ENCODE data around the gene HAVCR1.
A peak's percentile ranks its signal among the peaks of the same experiment; 100 is the strongest.
"Not testable (repeated sequence)": the region's sequence is repeated elsewhere in the genome, so short reads cannot be mapped to it uniquely, and the experiment has no call there.

The HAVCR1 gene

DNA sequence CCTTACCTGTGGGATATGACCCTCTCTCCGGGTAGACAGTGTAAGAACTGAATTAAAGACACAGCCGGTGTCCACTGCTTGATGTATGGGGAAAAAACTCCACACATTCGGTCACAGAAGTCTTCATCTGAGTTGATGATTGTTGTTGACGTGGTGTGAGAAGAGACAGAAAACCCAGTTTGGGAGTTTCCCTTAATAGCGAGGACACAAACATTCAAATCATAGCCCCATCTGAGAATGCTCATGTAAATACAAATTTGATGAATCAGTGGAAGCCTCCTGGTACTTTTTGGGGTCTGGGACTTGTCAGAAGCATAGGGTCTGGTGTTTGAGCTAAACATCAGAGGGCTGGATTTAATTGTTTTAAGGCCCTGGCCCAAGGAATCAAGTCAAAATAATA lies 11.0 kb downstream of the HAVCR1 start:
- Histone ChIP-seq H3K4me1 (ENCODE audit: control insufficient read depth, insufficient read depth, low read length) (peaks cover 17% of the 10 kb centered on the region), H3K36me3 (ENCODE audit: control insufficient read depth, insufficient read depth, low read length) (no peaks in the 10 kb centered on the region)

DNA sequence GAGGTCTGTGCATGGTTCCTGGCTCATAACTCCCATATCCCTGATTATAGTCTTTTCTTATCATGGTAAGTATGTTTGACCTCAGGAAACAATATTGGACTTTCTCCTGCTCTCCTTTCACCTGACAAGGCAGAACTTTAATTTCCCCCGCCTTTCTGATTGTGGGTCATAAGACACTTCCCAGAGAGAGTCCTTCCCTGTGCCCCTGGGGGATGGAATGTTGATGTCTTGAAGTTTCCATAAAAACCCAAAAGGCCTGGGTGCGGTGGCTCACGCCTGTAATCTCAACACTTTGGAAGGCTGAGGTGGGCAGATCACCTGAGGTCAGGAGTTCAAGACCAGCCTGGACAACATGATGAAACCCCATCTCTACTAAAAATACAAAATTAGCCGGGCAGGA lies 11.9 kb downstream of the HAVCR1 start:
- H3K27me3 ChIP-seq (ENCODE audit: control insufficient read depth, insufficient read depth, low read length); H3K36me3 ChIP-seq (ENCODE audit: control insufficient read depth, insufficient read depth, low read length); H3K27ac ChIP-seq (ENCODE audit: low read depth, low read length); H3K9me3 ChIP-seq (ENCODE audit: control insufficient read depth, insufficient read depth, low read depth, low read length); H3K4me3 ChIP-seq (ENCODE audit: low read depth, low read length); H3K9ac ChIP-seq (ENCODE audit: low read length): not testable (repeated sequence)
- H3K4me1 ChIP-seq (ENCODE audit: control insufficient read depth, insufficient read depth, low read length): peaks cover 17% of the 10 kb centered on the region

More for the DNA sequence above, 11.0 kb downstream of the HAVCR1 start:
- H3K4me3 ChIP-seq (ENCODE audit: low read depth, low read length): no peak overlapping the region
- no peaks in the 10 kb centered on the region; the same call in 1 of the 2 replicates for H3K9me3 ChIP-seq (ENCODE audit: control insufficient read depth, insufficient read depth, low read depth, low read length)
- H3K9ac ChIP-seq (ENCODE audit: low read length): no peak overlapping the region
- no peak overlapping the region for H3K27ac ChIP-seq (ENCODE audit: low read depth, low read length)
- H3K27me3 ChIP-seq (ENCODE audit: control insufficient read depth, insufficient read depth, low read length): no peaks in the 10 kb centered on the region

DNA sequence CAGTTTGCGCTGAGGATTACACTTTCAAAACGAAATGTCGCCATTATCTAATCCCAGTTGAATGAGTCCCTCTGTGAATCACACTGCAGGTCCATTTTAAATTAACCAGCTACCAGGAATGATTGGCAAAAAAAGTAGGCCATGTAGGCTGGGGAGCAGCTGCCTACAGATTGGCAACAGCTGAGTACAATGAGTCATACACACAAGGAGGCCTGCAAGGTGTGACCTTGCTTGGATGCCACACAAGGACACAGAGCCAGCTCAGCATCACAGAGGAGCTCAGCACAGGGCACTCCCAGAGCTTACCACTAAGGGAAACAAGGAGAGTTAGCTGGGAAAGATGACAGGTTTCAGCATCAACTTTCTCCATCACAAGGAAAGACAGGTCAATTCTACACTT lies 12.9 kb downstream of the HAVCR1 start:
- Histone ChIP-seq H3K36me3 (ENCODE audit: control insufficient read depth, insufficient read depth, low read length) (no peaks in the 10 kb centered on the region), H3K9me3 (ENCODE audit: control insufficient read depth, insufficient read depth, low read depth, low read length) (no peaks in the 10 kb centered on the region; the same call in 1 of the 2 replicates), H3K27me3 (ENCODE audit: control insufficient read depth, insufficient read depth, low read length) (no peaks in the 10 kb centered on the region), H3K9ac (ENCODE audit: low read length) (no peak overlapping the region), H3K4me1 (ENCODE audit: control insufficient read depth, insufficient read depth, low read length) (peaks cover 17% of the 10 kb centered on the region), H3K4me3 (ENCODE audit: low read depth, low read length) (no peak overlapping the region), H3K27ac (ENCODE audit: low read depth, low read length) (no peak overlapping the region)

DNA sequence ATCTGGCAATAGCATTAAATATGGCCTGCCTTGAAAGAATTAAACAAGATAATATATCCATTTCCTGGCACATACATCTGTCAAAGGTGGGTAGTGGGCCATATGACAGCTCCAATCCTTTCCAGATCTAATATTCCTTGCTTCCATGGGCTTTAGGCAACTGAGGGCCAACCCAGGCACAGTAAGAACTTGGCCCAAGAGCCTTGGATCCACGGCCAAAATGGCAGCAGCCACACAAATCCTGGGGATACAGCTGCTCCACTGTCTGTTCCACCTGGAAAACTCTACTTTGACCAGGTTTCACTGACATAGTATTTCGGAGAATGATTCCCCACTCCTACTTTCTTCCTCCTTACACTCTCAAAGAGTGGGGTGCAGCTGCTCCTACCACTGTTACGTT lies 13.3 kb downstream of the HAVCR1 start:
- H3K9ac ChIP-seq (ENCODE audit: low read length): no peak overlapping the region
- no peak overlapping the region for H3K4me3 ChIP-seq (ENCODE audit: low read depth, low read length)
- no peaks in the 10 kb centered on the region for H3K27me3 ChIP-seq (ENCODE audit: control insufficient read depth, insufficient read depth, low read length)
- no peaks in the 10 kb centered on the region for H3K36me3 ChIP-seq (ENCODE audit: control insufficient read depth, insufficient read depth, low read length)
- H3K9me3 ChIP-seq (ENCODE audit: control insufficient read depth, insufficient read depth, low read depth, low read length): no peaks in the 10 kb centered on the region; the same call in 1 of the 2 replicates
- peaks cover 17% of the 10 kb centered on the region for H3K4me1 ChIP-seq (ENCODE audit: control insufficient read depth, insufficient read depth, low read length)
- no peak overlapping the region for H3K27ac ChIP-seq (ENCODE audit: low read depth, low read length)

DNA sequence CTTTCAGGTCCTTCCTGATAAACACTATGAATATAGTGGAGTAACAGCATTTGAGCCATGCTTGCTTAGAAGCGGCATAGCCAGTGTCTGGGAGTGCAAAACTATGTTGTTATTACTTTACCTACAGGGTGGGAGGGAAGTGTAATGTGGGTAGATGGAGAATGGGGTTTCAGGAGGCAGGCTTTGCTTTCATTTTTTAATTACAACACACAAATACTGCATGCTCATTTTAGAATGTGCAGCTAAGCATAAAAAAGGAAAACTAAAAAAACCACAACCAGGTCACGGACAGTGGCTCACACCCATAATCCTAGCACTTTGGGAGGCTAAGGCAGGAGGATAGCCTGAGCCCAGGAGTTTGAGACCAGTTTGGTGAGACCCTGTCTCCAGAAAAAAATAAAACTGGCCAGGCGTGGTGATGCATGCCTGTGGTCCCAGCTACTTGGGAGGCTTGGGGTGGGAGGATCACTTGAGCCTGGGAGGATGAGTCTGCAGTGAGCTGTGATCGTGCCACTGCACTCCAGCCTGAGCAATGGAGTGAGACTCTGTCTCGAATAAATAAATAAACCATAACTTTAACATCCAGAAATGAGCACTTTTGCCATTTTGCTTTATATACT lies 20.2 kb downstream of the HAVCR1 start:
- no peaks in the 10 kb centered on the region for H3K36me3 ChIP-seq (ENCODE audit: control insufficient read depth, insufficient read depth, low read length)
- H3K9me3 ChIP-seq (ENCODE audit: control insufficient read depth, insufficient read depth, low read depth, low read length): no peaks in the 10 kb centered on the region
- H3K27me3 ChIP-seq (ENCODE audit: control insufficient read depth, insufficient read depth, low read length): no peaks in the 10 kb centered on the region
- H3K4me1 ChIP-seq (ENCODE audit: control insufficient read depth, insufficient read depth, low read length): peaks cover 8% of the 10 kb centered on the region; the same call in 1 of the 2 replicates
- H3K27ac ChIP-seq (ENCODE audit: low read depth, low read length): no peak overlapping the region
- no peak overlapping the region for H3K9ac ChIP-seq (ENCODE audit: low read length)
- no peak overlapping the region for H3K4me3 ChIP-seq (ENCODE audit: low read depth, low read length)

DNA sequence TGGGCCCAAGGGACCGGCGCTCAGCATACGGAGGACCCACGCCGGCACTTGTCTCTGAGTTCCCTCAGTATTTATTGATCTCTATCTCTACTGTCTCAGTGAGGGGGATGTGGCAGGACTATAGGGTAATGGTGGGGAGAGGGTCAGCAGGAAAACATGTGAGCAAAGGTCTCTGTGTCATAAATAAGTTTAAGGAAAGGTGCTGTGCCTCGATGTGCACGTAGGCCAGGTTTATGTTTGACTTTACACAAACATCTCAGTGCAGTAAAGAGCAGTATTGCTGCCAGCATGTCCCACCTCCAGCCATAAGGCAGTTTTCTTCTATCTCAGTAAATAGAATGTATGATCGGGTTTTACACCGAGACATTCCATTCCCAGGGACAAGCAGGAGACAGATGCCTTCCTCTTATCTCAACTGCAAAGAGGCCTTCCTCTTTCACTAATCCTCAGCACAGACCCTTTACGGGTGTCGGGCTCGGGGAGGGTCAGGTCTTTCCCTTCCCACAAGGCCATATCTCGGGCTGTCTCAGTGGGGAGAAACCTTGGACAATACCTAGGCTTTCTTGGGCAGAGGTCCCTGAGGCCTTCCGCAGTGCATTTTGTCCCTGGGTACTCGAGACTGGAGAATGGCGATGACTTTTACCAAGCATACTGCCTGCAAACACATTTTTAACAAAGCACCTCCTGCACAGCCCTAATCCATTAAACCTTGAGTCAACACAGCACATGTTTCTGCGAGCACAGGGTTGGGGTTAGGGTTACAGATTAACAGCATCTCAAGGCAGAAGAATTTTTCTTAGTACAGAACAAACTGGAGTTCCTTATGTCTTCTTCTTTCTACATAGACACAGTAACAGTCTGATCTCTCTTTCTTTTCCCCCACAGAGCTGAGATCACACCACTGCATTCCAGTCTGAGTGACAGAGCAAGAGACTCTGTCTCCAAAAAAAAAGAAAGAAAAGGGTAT lies 24.5 kb downstream of the HAVCR1 start:
- H3K27ac ChIP-seq (ENCODE audit: low read depth, low read length): peak overlapping the region; percentile 61; the same call in 1 of the 2 replicates
- peak overlapping the region; percentile 51 for H3K9ac ChIP-seq (ENCODE audit: low read length)
- not testable (repeated sequence) for H3K27me3 ChIP-seq (ENCODE audit: control insufficient read depth, insufficient read depth, low read length); H3K9me3 ChIP-seq (ENCODE audit: control insufficient read depth, insufficient read depth, low read depth, low read length); H3K36me3 ChIP-seq (ENCODE audit: control insufficient read depth, insufficient read depth, low read length); H3K4me3 ChIP-seq (ENCODE audit: low read depth, low read length); H3K4me1 ChIP-seq (ENCODE audit: control insufficient read depth, insufficient read depth, low read length)

DNA sequence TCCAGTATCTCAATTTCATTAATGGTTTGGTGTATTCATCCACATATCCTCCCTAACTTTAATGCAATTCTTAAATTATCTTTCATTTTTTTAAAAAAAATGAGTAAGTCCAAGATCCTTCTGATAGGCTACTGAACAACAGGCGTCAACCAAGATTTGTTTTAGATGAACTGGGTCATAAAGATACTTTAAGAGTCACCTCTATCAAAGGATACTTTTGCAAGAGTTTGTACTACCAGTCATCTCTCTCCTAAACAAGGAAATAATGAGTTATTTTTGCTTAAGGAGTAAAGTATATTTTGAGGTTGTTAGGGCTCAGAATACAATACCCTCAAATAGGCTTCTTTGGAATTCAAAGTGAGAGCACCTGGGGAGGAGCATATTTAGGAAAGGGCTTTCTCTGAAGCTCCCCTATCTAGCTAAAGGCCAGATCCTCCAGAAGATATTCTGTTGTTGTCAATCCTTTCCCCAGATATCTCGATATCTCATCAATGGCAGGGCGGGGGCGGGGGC lies 25.8 kb downstream of the HAVCR1 start:
- H3K9ac ChIP-seq (ENCODE audit: low read length): no peak overlapping the region
- H3K4me1 ChIP-seq (ENCODE audit: control insufficient read depth, insufficient read depth, low read length): peaks cover 8% of the 10 kb centered on the region; the same call in 1 of the 2 replicates
- H3K9me3 ChIP-seq (ENCODE audit: control insufficient read depth, insufficient read depth, low read depth, low read length): no peaks in the 10 kb centered on the region
- no peaks in the 10 kb centered on the region for H3K36me3 ChIP-seq (ENCODE audit: control insufficient read depth, insufficient read depth, low read length)
- H3K4me3 ChIP-seq (ENCODE audit: low read depth, low read length): no peak overlapping the region
- no peaks in the 10 kb centered on the region for H3K27me3 ChIP-seq (ENCODE audit: control insufficient read depth, insufficient read depth, low read length)
- H3K27ac ChIP-seq (ENCODE audit: low read depth, low read length): no peak overlapping the region

DNA sequence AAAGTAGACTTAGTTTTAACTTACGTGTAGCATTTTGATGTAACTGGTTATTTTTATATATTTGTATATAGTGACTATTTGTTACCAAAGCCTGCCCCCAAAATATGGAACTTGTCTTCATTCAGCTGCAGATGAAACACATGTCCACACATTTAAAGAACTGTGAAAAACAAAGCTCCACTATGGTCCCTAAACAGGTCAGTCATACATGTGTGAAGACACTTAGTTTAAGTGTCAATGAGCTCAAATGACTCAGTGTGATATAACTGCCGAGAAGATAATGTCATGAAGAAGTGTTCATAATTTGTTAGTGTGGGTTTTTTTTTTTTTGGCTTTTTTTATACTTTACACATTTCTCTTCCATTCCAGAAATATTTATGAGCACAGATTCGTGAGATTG lies 28.2 kb downstream of the HAVCR1 start:
- Histone ChIP-seq H3K4me3 (ENCODE audit: low read depth, low read length) (no peak overlapping the region), H3K27ac (ENCODE audit: low read depth, low read length) (no peak overlapping the region), H3K4me1 (ENCODE audit: control insufficient read depth, insufficient read depth, low read length) (peaks cover 11% of the 10 kb centered on the region; the same call in 1 of the 2 replicates), H3K9me3 (ENCODE audit: control insufficient read depth, insufficient read depth, low read depth, low read length) (no peaks in the 10 kb centered on the region), H3K27me3 (ENCODE audit: control insufficient read depth, insufficient read depth, low read length) (no peaks in the 10 kb centered on the region), H3K9ac (ENCODE audit: low read length) (no peak overlapping the region), H3K36me3 (ENCODE audit: control insufficient read depth, insufficient read depth, low read length) (no peaks in the 10 kb centered on the region)

DNA sequence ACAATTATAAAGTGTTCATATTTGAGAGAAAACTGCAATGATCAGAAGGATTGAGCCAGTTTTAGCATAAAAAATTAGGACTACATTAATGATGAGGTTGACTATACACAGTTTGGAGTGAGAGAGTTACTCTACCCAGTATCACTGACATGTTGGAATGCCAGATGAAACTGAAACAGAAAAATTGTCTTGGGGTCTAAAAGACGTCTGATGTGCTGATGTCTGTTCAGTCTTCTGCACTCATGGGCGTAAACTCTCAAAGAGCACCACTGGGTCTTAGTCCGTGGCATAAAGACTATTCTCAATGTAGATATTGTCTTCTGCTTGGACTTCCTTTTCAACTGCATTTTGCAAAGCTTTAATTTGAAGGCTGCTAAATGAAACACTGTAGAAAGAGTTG lies 29.5 kb downstream of the HAVCR1 start:
- Histone ChIP-seq H3K27me3 (ENCODE audit: control insufficient read depth, insufficient read depth, low read length) (no peaks in the 10 kb centered on the region), H3K4me3 (ENCODE audit: low read depth, low read length) (no peak overlapping the region), H3K9ac (ENCODE audit: low read length) (no peak overlapping the region), H3K27ac (ENCODE audit: low read depth, low read length) (no peak overlapping the region), H3K4me1 (ENCODE audit: control insufficient read depth, insufficient read depth, low read length) (peaks cover 5% of the 10 kb centered on the region; the same call in 1 of the 2 replicates), H3K9me3 (ENCODE audit: control insufficient read depth, insufficient read depth, low read depth, low read length) (no peaks in the 10 kb centered on the region), H3K36me3 (ENCODE audit: control insufficient read depth, insufficient read depth, low read length) (no peaks in the 10 kb centered on the region)

DNA sequence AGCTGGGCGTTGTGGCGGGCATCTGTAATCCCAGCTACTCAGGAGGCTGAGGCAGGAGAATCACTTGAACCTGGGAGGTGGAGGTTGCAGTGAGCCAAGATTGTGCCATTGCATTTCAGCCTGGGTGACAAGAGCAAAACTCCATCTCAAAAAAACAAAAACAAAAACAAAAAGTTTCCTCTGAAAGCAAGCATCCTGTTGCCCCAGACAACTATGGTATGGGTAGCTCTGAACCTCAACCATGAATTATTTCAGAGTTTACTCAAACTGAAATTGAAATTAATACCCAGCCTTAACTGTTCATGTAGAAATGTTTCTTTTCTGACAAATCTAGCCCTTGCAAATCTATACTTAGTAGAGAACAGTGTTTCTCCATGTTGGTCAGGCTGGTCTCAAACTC lies 31.3 kb downstream of the HAVCR1 start:
- H3K27me3 ChIP-seq (ENCODE audit: control insufficient read depth, insufficient read depth, low read length); H3K9me3 ChIP-seq (ENCODE audit: control insufficient read depth, insufficient read depth, low read depth, low read length); H3K36me3 ChIP-seq (ENCODE audit: control insufficient read depth, insufficient read depth, low read length); H3K27ac ChIP-seq (ENCODE audit: low read depth, low read length); H3K4me1 ChIP-seq (ENCODE audit: control insufficient read depth, insufficient read depth, low read length); H3K4me3 ChIP-seq (ENCODE audit: low read depth, low read length); H3K9ac ChIP-seq (ENCODE audit: low read length): not testable (repeated sequence)

Data from HUES6 (cell line).